ENCODE measurements around the gene PARVA.

The PARVA gene

GRCh38 chr11:12455938-12456337 is 78.6 kb downstream of the PARVA start:
- DNase-seq (ENCODE audit: insufficient read length) (no peak), FAIRE-seq (no peak)
- TF ChIP-seq TAF1 (IDR thresholded peaks at IDR 0.05; ENCODE audit: borderline replicate concordance, low read depth, low read length), result no peak
- TF ChIP-seq POLR2AphosphoS5 (IDR thresholded peaks at IDR 0.05; ENCODE audit: low read depth, low read length), result no peak
- TF ChIP-seq POLR2A (IDR thresholded peaks at IDR 0.05; ENCODE audit: low read depth, low read length), result no peak

DNA sequence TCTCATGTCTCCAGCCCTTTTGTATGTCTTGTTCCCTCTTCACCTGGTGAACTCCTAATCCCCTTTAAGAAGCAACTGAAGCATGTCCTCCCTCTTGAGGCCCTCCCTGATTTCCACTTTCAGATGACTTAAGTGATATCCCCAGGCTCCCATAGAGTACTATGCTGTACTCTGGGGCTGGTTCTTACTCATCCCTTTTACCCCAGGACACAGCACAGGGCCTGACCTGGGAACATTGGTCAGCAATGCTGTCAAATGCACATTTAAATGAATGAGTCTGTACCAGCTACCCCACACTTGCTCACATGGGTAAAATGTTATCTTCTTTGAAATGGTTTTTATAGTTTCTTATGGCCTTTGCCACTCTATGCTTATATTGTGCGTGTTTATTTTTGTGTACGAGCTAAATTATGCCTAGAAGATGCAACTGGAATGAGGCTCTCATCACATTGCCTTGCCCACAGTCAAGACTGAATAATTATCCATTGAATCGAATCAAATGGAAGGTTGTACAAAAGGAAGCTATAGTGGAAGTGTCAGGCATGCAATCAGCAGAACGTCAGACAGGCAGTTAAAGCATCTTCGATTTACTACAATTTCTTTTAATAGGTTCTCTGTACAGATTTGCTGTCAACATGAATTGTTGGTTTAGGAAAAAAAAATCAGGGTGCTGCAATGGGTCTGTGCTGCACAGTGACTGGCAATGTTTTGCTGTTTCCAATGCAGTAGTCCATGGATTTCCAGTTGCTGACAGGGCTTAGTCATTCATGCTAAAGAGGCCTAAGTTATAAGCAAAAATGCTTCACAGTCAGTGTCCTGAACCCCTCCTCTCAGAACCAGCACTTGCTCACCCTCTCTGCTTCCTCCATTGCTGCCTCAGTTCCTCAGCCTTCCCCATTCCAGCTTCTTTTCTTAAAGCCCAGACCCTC is 79.5 kb downstream of the PARVA start:
- TF ChIP-seq POLR2AphosphoS5 (IDR thresholded peaks at IDR 0.05; ENCODE audit: low read depth, low read length) (no peak), POLR2A (IDR thresholded peaks at IDR 0.05; ENCODE audit: low read depth, low read length) (no peak), TAF1 (IDR thresholded peaks at IDR 0.05; ENCODE audit: borderline replicate concordance, low read depth, low read length) (no peak)
- FAIRE-seq, result no peak

GRCh38 chr11:12458042-12458441 is 80.7 kb downstream of the PARVA start:
- FAIRE-seq, result no peak
- DNase-seq (ENCODE audit: insufficient read length), result no peak
- no peak for TF ChIP-seq POLR2AphosphoS5 (IDR thresholded peaks at IDR 0.05; ENCODE audit: low read depth, low read length)
- no peak for TF ChIP-seq TAF1 (IDR thresholded peaks at IDR 0.05; ENCODE audit: borderline replicate concordance, low read depth, low read length)

More for the DNA sequence above, 79.5 kb downstream of the PARVA start:
- no peak for DNase-seq (ENCODE audit: insufficient read length)

DNA sequence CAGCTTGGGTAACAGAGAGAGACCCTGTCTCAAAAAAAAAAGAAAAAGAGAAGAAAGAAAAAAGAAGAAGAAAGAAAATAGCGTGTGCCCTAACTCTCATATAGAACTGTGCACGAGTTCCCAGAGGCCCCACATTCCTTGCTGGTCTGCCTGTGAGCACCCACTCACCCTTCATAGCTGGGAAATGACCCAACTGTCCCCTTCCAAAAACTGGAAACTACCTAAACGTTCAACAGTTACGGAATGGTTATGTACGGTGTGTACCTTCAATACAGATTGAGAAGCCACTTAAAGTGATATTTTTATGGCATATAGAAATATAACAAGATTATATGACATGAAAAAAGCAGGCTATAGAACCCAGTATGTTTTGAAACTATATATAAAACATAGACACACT is 82.0 kb downstream of the PARVA start:
- FAIRE-seq (no peak), DNase-seq (ENCODE audit: insufficient read length) (no peak)
- no peak for TF ChIP-seq POLR2A (IDR thresholded peaks at IDR 0.05; ENCODE audit: low read depth, low read length)
- TF ChIP-seq TAF1 (IDR thresholded peaks at IDR 0.05; ENCODE audit: borderline replicate concordance, low read depth, low read length), result no peak
- TF ChIP-seq POLR2AphosphoS5 (IDR thresholded peaks at IDR 0.05; ENCODE audit: low read depth, low read length), result no peak

- no peak for DNase-seq (ENCODE audit: insufficient read length)
- no peak for TF ChIP-seq TAF1 (IDR thresholded peaks at IDR 0.05; ENCODE audit: borderline replicate concordance, low read depth, low read length)
- TF ChIP-seq POLR2A (IDR thresholded peaks at IDR 0.05; ENCODE audit: low read depth, low read length), result no peak
- TF ChIP-seq POLR2AphosphoS5 (IDR thresholded peaks at IDR 0.05; ENCODE audit: low read depth, low read length), result no peak
- FAIRE-seq, result no peak
Observed at GRCh38 chr11:12459865-12460444, 82.6 kb downstream of the PARVA start.

DNA sequence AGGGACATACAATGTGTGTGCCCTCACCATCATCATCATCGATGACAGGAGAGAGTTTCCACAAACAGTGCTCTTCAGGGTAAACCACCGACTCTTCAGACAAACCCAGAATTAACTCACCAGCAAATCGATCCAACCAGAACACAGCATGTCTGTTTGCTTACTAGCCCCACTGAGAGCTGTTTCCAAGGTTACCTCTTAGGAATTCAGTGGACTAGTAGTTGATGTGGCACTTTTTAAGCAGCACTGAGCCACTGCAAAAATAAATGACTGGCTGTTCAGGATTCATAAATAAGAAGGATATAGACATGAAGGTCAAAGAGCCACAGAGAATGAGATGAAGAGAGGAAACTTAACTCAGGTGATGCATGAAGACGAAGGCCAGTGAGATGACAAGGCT is 83.1 kb downstream of the PARVA start:
- TF ChIP-seq POLR2AphosphoS5 (IDR thresholded peaks at IDR 0.05; ENCODE audit: low read depth, low read length), result no peak
- TF ChIP-seq POLR2A (IDR thresholded peaks at IDR 0.05; ENCODE audit: low read depth, low read length), result no peak
- TF ChIP-seq TAF1 (IDR thresholded peaks at IDR 0.05; ENCODE audit: borderline replicate concordance, low read depth, low read length), result no peak
- FAIRE-seq, result no peak
- DNase-seq (ENCODE audit: insufficient read length), result no peak

- DNase-seq (ENCODE audit: insufficient read length) (no peak), FAIRE-seq (no peak)
- TF ChIP-seq TAF1 (IDR thresholded peaks at IDR 0.05; ENCODE audit: borderline replicate concordance, low read depth, low read length) (no peak), POLR2AphosphoS5 (IDR thresholded peaks at IDR 0.05; ENCODE audit: low read depth, low read length) (no peak), POLR2A (IDR thresholded peaks at IDR 0.05; ENCODE audit: low read depth, low read length) (no peak)
Observed at GRCh38 chr11:12461516-12461915, 84.1 kb downstream of the PARVA start.

DNA sequence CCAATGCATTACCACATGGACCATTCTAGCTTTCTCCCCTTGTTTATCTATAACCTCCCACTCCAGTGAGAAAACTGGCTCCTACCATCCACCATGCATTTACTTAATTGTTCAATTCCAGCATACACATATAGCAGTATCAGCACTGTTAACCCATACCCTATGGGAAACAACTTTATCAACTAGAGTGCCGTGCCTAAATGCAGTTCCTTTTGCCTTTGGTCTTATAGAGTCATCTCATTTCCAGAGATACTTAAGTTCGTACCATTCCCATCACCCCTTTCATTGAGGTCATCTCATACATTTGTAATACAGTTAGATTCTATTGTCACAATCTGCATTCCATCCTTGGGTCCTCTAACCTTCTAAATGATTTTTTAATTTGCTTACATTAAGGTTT is 86.9 kb downstream of the PARVA start:
- FAIRE-seq (no peak), DNase-seq (ENCODE audit: insufficient read length) (no peak)
- TF ChIP-seq POLR2AphosphoS5 (IDR thresholded peaks at IDR 0.05; ENCODE audit: low read depth, low read length), result no peak
- TF ChIP-seq TAF1 (IDR thresholded peaks at IDR 0.05; ENCODE audit: borderline replicate concordance, low read depth, low read length), result no peak
- no peak for TF ChIP-seq POLR2A (IDR thresholded peaks at IDR 0.05; ENCODE audit: low read depth, low read length)

DNA sequence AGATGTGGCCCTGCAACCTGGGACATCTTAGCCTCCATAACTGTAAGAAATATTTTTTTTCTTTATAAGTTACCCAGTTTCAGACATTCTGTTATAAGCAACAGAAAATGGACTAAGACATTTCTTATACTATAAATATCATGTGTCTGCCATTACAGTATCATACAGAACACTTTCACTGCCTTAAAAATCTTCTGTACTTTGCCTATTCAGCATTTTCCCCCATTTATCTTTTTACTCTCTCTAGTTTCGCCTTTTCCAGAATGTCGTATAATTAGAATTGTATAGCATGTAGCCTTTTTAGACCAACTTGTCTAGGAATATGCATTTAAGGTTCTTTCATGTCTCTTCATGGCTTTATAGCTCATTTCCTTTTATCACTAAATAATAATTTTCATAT is 88.0 kb downstream of the PARVA start:
- TF ChIP-seq TAF1 (IDR thresholded peaks at IDR 0.05; ENCODE audit: borderline replicate concordance, low read depth, low read length), result no peak
- TF ChIP-seq POLR2A (IDR thresholded peaks at IDR 0.05; ENCODE audit: low read depth, low read length), result no peak
- no peak for TF ChIP-seq POLR2AphosphoS5 (IDR thresholded peaks at IDR 0.05; ENCODE audit: low read depth, low read length)
- DNase-seq (ENCODE audit: insufficient read length) (no peak), FAIRE-seq (no peak)

DNA sequence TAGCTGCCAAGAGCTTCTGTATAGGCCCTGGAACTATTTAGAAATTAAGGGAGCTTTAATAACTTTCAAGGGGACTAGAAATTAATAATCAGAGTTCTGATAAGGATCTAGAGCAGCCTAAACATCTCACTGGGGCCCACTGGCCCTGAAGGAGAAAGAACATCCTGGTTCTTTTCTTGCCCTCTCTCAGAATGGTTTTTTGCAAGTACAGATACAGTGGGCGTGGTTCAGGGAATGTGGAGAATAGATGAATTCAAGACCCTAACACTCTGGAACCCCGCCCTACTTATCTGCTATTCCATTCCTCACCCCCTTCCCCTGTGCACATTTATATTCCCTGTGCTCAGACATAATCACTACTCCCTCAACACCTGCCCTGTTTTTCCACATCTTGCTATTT is 90.2 kb downstream of the PARVA start:
- no peak for TF ChIP-seq POLR2A (IDR thresholded peaks at IDR 0.05; ENCODE audit: low read depth, low read length)
- no peak for TF ChIP-seq TAF1 (IDR thresholded peaks at IDR 0.05; ENCODE audit: borderline replicate concordance, low read depth, low read length)
- TF ChIP-seq POLR2AphosphoS5 (IDR thresholded peaks at IDR 0.05; ENCODE audit: low read depth, low read length), result no peak
- FAIRE-seq (no peak), DNase-seq (ENCODE audit: insufficient read length) (no peak)

GRCh38 chr11:12469451-12469850 is 92.1 kb downstream of the PARVA start:
- FAIRE-seq, result no peak
- TF ChIP-seq POLR2A (IDR thresholded peaks at IDR 0.05; ENCODE audit: low read depth, low read length) (no peak), POLR2AphosphoS5 (IDR thresholded peaks at IDR 0.05; ENCODE audit: low read depth, low read length) (no peak), TAF1 (IDR thresholded peaks at IDR 0.05; ENCODE audit: borderline replicate concordance, low read depth, low read length) (no peak)
- DNase-seq (ENCODE audit: insufficient read length), result no peak

- no peak for FAIRE-seq
- no peak for DNase-seq (ENCODE audit: insufficient read length)
- TF ChIP-seq POLR2AphosphoS5 (IDR thresholded peaks at IDR 0.05; ENCODE audit: low read depth, low read length), result no peak
- no peak for TF ChIP-seq TAF1 (IDR thresholded peaks at IDR 0.05; ENCODE audit: borderline replicate concordance, low read depth, low read length)
- no peak for TF ChIP-seq POLR2A (IDR thresholded peaks at IDR 0.05; ENCODE audit: low read depth, low read length)
Observed at GRCh38 chr11:12470236-12470635, 92.9 kb downstream of the PARVA start.
